ENCODE data around the gene PDIA6. TPM values are rescaled to one million over a fixed set of nuclear protein-coding genes. Genes with fewer than 3 reads are reported as not detected.

Gene PDIA6
- total and polyA plus RNA-seq, 10 of the 15 experiments (the other 5 are each of a cell fraction or from before 2014, with no cell fraction given): 148 to 526 (median 209) TPM

GRCh38 chr2:10812362-10813162 is at the start of gene PDIA6 (continued):
- TF ChIP-seq BCLAF1 (IDR thresholded peaks at IDR 0.05) (0 out of 2 replicates have a peak, but pooled peaks have one; percentile 30), ZBTB33 (IDR thresholded peaks at IDR 0.05) (no peak), MYB (IDR thresholded peaks at IDR 0.05; ENCODE audit: borderline replicate concordance, low read depth, low read length) (no peak), EED (IDR thresholded peaks at IDR 0.05; ENCODE audit: low read depth) (no peak), CHD4 (IDR thresholded peaks at IDR 0.05) (no peak), CEBPZ (IDR thresholded peaks at IDR 0.05; ENCODE audit: low read depth, low read length) (0 out of 2 replicates have a peak, but pooled peaks have one; percentile 17), ZZZ3 (IDR thresholded peaks at IDR 0.05; ENCODE audit: control insufficient read depth, insufficient read length, low read depth) (no peak), MEF2B (IDR thresholded peaks at IDR 0.05; ENCODE audit: partially characterized antibody, poor library complexity, severe bottlenecking) (no peak), PML (IDR thresholded peaks at IDR 0.05; ENCODE audit: low read length) (no peak), RUNX3 (IDR thresholded peaks at IDR 0.05; ENCODE audit: low read length) (no peak; the same call in 1 of the 2 replicates), SKIL (IDR thresholded peaks at IDR 0.05; ENCODE audit: low read depth, poor library complexity, severe bottlenecking) (no peak), NR2F1 (conservative IDR thresholded peaks at IDR 0.05) (peak; percentile 75), SP1 (IDR thresholded peaks at IDR 0.05; ENCODE audit: low read depth, low read length) (peak; percentile 96), LARP7 (IDR thresholded peaks at IDR 0.05) (peak; percentile 88)
- TF ChIP-seq, protein P1, sequence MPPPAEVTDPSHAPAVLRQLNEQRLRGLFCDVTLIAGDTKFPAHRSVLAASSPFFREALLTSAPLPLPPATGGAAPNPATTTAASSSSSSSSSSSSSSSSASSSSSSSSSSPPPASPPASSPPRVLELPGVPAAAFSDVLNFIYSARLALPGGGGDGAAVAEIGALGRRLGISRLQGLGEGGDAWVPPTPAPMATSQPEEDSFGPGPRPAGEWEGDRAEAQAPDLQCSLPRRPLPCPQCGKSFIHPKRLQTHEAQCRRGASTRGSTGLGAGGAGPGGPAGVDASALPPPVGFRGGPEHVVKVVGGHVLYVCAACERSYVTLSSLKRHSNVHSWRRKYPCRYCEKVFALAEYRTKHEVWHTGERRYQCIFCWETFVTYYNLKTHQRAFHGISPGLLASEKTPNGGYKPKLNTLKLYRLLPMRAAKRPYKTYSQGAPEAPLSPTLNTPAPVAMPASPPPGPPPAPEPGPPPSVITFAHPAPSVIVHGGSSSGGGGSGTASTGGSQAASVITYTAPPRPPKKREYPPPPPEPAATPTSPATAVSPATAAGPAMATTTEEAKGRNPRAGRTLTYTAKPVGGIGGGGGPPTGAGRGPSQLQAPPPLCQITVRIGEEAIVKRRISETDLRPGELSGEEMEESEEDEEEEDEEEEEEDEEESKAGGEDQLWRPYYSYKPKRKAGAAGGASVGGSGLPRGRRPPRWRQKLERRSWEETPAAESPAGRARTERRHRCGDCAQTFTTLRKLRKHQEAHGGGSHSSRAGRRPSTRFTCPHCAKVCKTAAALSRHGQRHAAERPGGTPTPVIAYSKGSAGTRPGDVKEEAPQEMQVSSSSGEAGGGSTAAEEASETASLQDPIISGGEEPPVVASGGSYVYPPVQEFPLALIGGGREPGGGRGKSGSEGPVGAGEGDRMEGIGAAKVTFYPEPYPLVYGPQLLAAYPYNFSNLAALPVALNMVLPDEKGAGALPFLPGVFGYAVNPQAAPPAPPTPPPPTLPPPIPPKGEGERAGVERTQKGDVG (CRISPR knock-in tag; IDR thresholded peaks at IDR 0.05): no peak

Data from GM12878 (cell line).